Fibroblast of lung (primary cell): Measurements from ENCODE around the gene PRAMEF12. TPM values are rescaled to one million over a fixed set of nuclear protein-coding genes. Genes with fewer than 3 reads are reported as not detected.

Experiments used
- DNase-seq, 2 donors: peaks; one replicate each; pipeline versions ENCODE4 v3.0.0 to v3.0.0-alpha.2; 2010; ENCODE audit warnings: low read depth in 2 of 2
- H2AFZ ChIP-seq: 2 replicates; pipeline ENCODE4 v1.5.1; 2012; ENCODE audit warnings: low read length, control low read depth, inconsistent platforms
- H3K27ac ChIP-seq: 2 replicates; pipeline ENCODE4 v1.5.1; 2011; ENCODE audit warnings: low read length, control low read depth; ENCODE audit not compliant: insufficient read depth
- H3K27me3 ChIP-seq: 2 replicates; pipeline ENCODE4 v1.5.1; 2011; ENCODE audit warnings: mild to moderate bottlenecking, low read length; ENCODE audit not compliant: control insufficient read depth, insufficient read depth
- H3K36me3 ChIP-seq: 2 replicates; pipeline ENCODE4 v1.5.1; 2011; ENCODE audit warnings: low read length; ENCODE audit not compliant: control insufficient read depth, insufficient read depth
- H3K4me1 ChIP-seq: 2 replicates; pipeline ENCODE4 v1.5.1; 2011; ENCODE audit warnings: low read length; ENCODE audit not compliant: control insufficient read depth, insufficient read depth; ENCODE audit errors: extremely low read depth
- H3K4me2 ChIP-seq: 2 replicates; pipeline ENCODE4 v1.5.1; 2011; ENCODE audit warnings: low read length, control low read depth; ENCODE audit not compliant: insufficient read depth; ENCODE audit errors: extremely low read depth
- H3K4me3 ChIP-seq, 4 experiments: fragments of 200-600 bp in 1 of 4; sonication (generic) in 1 of 4; replicated peaks in 1 of 4; 2 replicates each; pipeline ENCODE4 v1.5.1; 2011 to 2016; ENCODE audit warnings: low read length in 4 of 4, low read depth in 3 of 4, mild to moderate bottlenecking in 3 of 4, control low read depth in 2 of 4, inconsistent platforms in 1 of 4, mixed read lengths in 1 of 4; ENCODE audit not compliant: insufficient read depth in 1 of 4; ENCODE audit errors: control extremely low read depth in 1 of 4
- H3K79me2 ChIP-seq: 2 replicates; pipeline ENCODE4 v1.5.1; 2012; ENCODE audit warnings: mild to moderate bottlenecking, low read length, inconsistent platforms; ENCODE audit not compliant: control insufficient read depth, insufficient read depth
- H3K9ac ChIP-seq: 2 replicates; pipeline ENCODE4 v1.5.1; 2011; ENCODE audit warnings: mild to moderate bottlenecking, low read length, control low read depth; ENCODE audit not compliant: insufficient read depth
- H3K9me3 ChIP-seq: 2 replicates; pipeline ENCODE4 v1.5.1; 2012; ENCODE audit warnings: low read depth, low read length; ENCODE audit not compliant: control insufficient read depth, insufficient read depth
- H4K20me1 ChIP-seq: 2 replicates; pipeline ENCODE4 v1.5.1; 2011; ENCODE audit warnings: low read length; ENCODE audit not compliant: control insufficient read depth, insufficient read depth; ENCODE audit errors: extremely low read depth
- EZH2 ChIP-seq: IDR thresholded peaks from 2 replicates; pipeline ENCODE4 v1.5.1; 2012; ENCODE audit warnings: low read length, control low read depth, mild to moderate bottlenecking; ENCODE audit errors: missing control alignments
- polyA plus RNA-seq, 2 donors: library from polyadenylated mRNA; depleted of rRNA in 1 of 2; stranded (reverse) in 1 of 2; unstranded in 1 of 2; fragments of >200 nt; gene quantifications; 2 replicates each; pipeline ENCODE4 v1.2.1, GENCODE V29; 2011 to 2012; ENCODE audit warnings: missing spikeins in 1 of 2
- total RNA-seq: library from RNA; depleted of rRNA; stranded (reverse); fragments of >200 nt; gene quantifications from 2 replicates; pipeline ENCODE4 v1.2.1, GENCODE V29; 2014
- TF ChIP-seq, protein P1 (sequence below), 2 donors: IDR thresholded peaks in 1 of 2; conservative IDR thresholded peaks in 1 of 2; 1 replicate in 1 of 2; 2 replicates in 1 of 2; pipeline ENCODE4 v1.5.1; 2011 to 2012; ENCODE audit warnings: low read length in 2 of 2, control low read depth in 1 of 2, inconsistent platforms in 1 of 2, low read depth in 1 of 2, mild to moderate bottlenecking in 1 of 2

The PRAMEF12 gene
- total and polyA plus RNA-seq, 2 donors (not counting 1 experiment from before 2014, with no cell fraction given), result not detected

GRCh38 chr1:12764016-12764415 is 9.5 kb upstream of the PRAMEF12 start:
- no peak overlapping the region for H3K9ac ChIP-seq
- H3K27ac ChIP-seq, result no peak overlapping the region
- no peaks in the 10 kb centered on the region for H3K9me3 ChIP-seq
- no peaks in the 10 kb centered on the region for H3K4me1 ChIP-seq
- no peaks in the 10 kb centered on the region for H3K27me3 ChIP-seq
- H3K79me2 ChIP-seq, result no peaks in the 10 kb centered on the region
- no peak overlapping the region for H2AFZ ChIP-seq
- H3K4me3 ChIP-seq, result no peak overlapping the region
- H3K4me2 ChIP-seq, result no peak overlapping the region
- H3K36me3 ChIP-seq, result no peaks in the 10 kb centered on the region
- no peak for DNase-seq
- no peaks in the 10 kb centered on the region for H4K20me1 ChIP-seq
- TF ChIP-seq, protein P1, sequence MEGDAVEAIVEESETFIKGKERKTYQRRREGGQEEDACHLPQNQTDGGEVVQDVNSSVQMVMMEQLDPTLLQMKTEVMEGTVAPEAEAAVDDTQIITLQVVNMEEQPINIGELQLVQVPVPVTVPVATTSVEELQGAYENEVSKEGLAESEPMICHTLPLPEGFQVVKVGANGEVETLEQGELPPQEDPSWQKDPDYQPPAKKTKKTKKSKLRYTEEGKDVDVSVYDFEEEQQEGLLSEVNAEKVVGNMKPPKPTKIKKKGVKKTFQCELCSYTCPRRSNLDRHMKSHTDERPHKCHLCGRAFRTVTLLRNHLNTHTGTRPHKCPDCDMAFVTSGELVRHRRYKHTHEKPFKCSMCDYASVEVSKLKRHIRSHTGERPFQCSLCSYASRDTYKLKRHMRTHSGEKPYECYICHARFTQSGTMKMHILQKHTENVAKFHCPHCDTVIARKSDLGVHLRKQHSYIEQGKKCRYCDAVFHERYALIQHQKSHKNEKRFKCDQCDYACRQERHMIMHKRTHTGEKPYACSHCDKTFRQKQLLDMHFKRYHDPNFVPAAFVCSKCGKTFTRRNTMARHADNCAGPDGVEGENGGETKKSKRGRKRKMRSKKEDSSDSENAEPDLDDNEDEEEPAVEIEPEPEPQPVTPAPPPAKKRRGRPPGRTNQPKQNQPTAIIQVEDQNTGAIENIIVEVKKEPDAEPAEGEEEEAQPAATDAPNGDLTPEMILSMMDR (conservative IDR thresholded peaks at IDR 0.05 in 1 of 2, IDR thresholded peaks at IDR 0.05 in 1 of 2; ENCODE audit: low read depth in 1 of 2, low read length in 2 of 2), result no peak
- no peak for TF ChIP-seq EZH2

- H3K4me2 ChIP-seq, result no peak overlapping the region
- no peaks in the 10 kb centered on the region for H3K27me3 ChIP-seq
- TF ChIP-seq EZH2, result no peak
- TF ChIP-seq, protein P1 (conservative IDR thresholded peaks at IDR 0.05 in 1 of 2, IDR thresholded peaks at IDR 0.05 in 1 of 2; ENCODE audit: low read depth in 1 of 2, low read length in 2 of 2), result no peak
- H3K9ac ChIP-seq, result no peak overlapping the region
- no peak overlapping the region for H3K4me3 ChIP-seq
- H3K4me1 ChIP-seq, result no peaks in the 10 kb centered on the region
- no peaks in the 10 kb centered on the region for H3K79me2 ChIP-seq
- H4K20me1 ChIP-seq, result no peaks in the 10 kb centered on the region
- no peak overlapping the region for H3K27ac ChIP-seq
- H3K36me3 ChIP-seq, result no peaks in the 10 kb centered on the region
- H2AFZ ChIP-seq, result no peak overlapping the region
- H3K9me3 ChIP-seq, result no peaks in the 10 kb centered on the region
- DNase-seq, result no peak
Measured at GRCh38 chr1:12769031-12769430, 4.5 kb upstream of the PRAMEF12 start.

DNA sequence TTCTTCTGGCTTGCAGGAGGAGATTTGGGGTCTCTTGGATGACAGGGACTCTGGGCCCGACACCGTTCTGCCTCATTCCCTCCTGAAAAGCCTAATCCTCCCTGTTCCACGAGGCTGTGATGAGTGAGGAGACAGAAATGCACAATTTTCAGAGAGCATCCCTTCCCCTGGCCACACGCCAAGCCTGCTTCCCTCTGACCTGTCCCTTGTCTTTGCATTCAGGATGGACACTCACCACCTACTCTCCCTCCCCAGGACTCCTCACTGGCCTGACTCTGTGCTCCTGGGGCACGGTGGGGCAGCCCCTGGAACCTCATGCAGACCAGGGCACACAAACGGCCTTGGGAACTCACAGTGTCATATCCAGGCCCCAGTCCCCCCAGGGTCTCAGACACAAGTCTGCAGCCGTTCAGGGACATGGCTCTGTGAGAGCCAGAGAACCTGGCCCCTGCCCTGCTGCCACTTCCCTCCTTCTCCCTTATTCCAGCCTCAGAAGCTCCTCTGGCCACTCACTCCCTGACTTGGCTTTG is 3.5 kb upstream of the PRAMEF12 start:
- no peaks in the 10 kb centered on the region for H3K36me3 ChIP-seq
- TF ChIP-seq, protein P1 (conservative IDR thresholded peaks at IDR 0.05 in 1 of 2, IDR thresholded peaks at IDR 0.05 in 1 of 2; ENCODE audit: low read depth in 1 of 2, low read length in 2 of 2), result no peak
- no peak for TF ChIP-seq EZH2

More for the DNA sequence above, 3.5 kb upstream of the PRAMEF12 start:
- Histone ChIP-seq H3K4me2 (no peak overlapping the region), H4K20me1 (no peaks in the 10 kb centered on the region), H3K9me3 (no peaks in the 10 kb centered on the region), H3K27me3 (no peaks in the 10 kb centered on the region), H3K4me1 (no peaks in the 10 kb centered on the region), H3K79me2 (no peaks in the 10 kb centered on the region), H3K27ac (no peak overlapping the region), H3K9ac (no peak overlapping the region), H3K4me3 (no peak overlapping the region), H2AFZ (no peak overlapping the region)
- DNase-seq, result no peak
